AG04449 (cell line): Measurements from ENCODE around the gene PROKR1.

Source experiments
- CTCF ChIA-PET: fragments of 350-600 bp; formaldehyde crosslinking; extraction: SDS; loops from one replicate; lab custom pipeline; 2021; ENCODE audit warnings: antibody characterized with exemption; lab: Yijun Ruan, JAX
- POLR2A ChIA-PET: fragments of 400-600, 350-600 bp; formaldehyde crosslinking; extraction: SDS; loops from one replicate; lab custom pipeline; 2020; ENCODE audit warnings: antibody characterized with exemption, inconsistent platforms; lab: Yijun Ruan, JAX
- DNase-seq: peaks from one replicate; pipeline ENCODE4 v3.0.0-alpha.2; 2010; ENCODE audit warnings: low read depth, low spot score
- H3K4me3 ChIP-seq: 2 replicates; pipeline ENCODE4 v1.5.1; 2011; ENCODE audit warnings: low read depth, mild to moderate bottlenecking, control low read depth, low read length
- TF ChIP-seq, protein P1 (sequence below): IDR thresholded peaks from one replicate; pipeline ENCODE4 v1.5.1; 2011; ENCODE audit warnings: mild to moderate bottlenecking, moderate library complexity, low read length, control low read depth, inconsistent platforms; ENCODE audit not compliant: insufficient read depth; ENCODE audit errors: missing control alignments

The PROKR1 gene

DNA sequence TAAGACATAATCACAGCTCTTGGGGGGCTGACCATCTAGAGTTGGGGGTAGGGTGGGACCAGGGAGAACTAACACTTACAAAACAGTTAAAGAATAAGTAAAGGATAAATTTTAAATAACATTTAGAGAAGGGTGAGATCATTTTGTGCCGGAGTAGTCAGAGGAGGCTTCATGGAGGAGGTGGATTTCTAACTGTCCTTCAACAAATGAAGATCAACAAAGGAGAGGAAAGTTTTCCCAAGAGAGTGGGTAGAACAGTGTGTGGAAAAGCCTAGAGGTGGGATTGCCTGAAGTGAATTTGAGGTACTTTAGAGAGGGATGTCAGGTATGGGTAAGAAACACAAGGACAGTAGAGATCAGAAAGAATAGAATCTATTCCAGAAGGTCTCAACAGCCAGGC lies 7.3 kb downstream of the PROKR1 start:
- POLR2A ChIA-PET, result no interaction called here

DNA sequence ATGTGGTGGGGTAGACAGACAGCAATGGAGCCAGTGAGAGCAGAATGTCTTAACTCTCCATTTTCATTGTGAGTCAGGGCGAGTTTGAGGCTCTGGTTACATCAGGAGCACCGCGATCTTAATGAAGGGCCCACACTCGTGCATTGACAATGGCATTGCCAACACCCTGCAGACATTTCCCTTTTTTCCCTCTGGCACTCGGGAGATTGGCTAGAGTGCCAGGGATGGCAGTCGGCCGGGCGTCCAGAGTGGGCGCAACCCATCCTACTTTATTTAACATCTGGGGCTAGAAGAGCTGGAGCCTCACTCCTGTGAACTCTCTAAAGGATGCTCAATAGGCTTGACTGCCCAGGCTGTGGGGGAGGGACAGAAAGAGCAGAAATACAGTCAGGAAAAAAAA lies 9.7 kb downstream of the PROKR1 start:
- CTCF ChIA-PET, result no interaction called here
- POLR2A ChIA-PET, result no interaction called here
- H3K4me3 ChIP-seq, result no peak overlapping the region

More for the DNA sequence above, 7.3 kb downstream of the PROKR1 start:
- TF ChIP-seq, protein P1, sequence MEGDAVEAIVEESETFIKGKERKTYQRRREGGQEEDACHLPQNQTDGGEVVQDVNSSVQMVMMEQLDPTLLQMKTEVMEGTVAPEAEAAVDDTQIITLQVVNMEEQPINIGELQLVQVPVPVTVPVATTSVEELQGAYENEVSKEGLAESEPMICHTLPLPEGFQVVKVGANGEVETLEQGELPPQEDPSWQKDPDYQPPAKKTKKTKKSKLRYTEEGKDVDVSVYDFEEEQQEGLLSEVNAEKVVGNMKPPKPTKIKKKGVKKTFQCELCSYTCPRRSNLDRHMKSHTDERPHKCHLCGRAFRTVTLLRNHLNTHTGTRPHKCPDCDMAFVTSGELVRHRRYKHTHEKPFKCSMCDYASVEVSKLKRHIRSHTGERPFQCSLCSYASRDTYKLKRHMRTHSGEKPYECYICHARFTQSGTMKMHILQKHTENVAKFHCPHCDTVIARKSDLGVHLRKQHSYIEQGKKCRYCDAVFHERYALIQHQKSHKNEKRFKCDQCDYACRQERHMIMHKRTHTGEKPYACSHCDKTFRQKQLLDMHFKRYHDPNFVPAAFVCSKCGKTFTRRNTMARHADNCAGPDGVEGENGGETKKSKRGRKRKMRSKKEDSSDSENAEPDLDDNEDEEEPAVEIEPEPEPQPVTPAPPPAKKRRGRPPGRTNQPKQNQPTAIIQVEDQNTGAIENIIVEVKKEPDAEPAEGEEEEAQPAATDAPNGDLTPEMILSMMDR, result no peak
- H3K4me3 ChIP-seq, result no peak overlapping the region
- no peak for DNase-seq
- CTCF ChIA-PET, result no interaction called here

DNA sequence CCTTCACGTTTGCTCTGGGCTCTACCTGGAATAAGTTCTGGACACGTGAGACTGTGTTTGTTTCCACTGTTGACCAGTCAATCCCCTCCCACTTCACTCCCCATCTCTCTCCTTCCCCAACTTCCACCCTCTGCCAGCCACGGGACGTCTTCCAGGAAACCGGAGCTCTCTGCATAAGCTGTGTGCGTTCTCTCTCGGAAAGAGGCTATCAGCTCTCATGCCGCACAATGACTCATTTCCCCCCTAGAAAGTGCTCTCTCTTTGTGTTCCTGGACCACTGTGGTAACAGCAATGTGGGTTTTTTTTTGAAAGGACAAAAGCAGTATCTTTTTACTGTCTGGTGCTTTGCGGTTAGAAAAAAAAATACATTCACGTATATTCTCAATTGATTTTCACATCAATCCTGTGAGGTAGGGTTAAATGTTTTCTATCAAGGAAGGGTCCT lies 10.2 kb downstream of the PROKR1 start:
- TF ChIP-seq, protein P1, result no peak
- CTCF ChIA-PET, result no interaction called here
- no peak overlapping the region for H3K4me3 ChIP-seq
- POLR2A ChIA-PET, result no interaction called here
- no peak for DNase-seq

More for the DNA sequence above, 9.7 kb downstream of the PROKR1 start:
- TF ChIP-seq, protein P1, result no peak
- DNase-seq, result no peak

DNA sequence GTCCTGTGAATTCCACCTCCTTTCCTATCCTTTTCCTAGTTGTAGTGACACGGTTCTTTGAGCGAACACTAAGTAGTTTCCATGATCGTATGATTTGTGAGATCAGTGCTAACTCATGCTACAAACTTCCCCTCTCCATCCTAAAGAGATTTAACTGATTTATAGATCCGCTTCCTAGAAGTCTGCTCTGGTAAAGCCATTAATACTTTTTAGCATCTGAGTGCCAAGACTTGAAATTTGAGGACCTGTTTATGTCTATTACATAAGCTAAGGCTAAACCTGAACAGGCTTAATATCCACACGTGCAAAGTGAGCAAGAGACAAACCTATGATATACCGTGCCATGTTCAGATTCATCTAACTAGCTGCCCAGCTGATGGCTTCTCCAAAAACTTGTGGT lies 14.9 kb downstream of the PROKR1 start:
- TF ChIP-seq, protein P1, result no peak
- POLR2A ChIA-PET, result no interaction called here
- no peak for DNase-seq
- CTCF ChIA-PET, result interaction anchor here (1.2 kb wide), 1 partner anchor 58 kb away, joined by 3 read pairs; no protein-coding TSS in a partner anchor
- no peak overlapping the region for H3K4me3 ChIP-seq

DNA sequence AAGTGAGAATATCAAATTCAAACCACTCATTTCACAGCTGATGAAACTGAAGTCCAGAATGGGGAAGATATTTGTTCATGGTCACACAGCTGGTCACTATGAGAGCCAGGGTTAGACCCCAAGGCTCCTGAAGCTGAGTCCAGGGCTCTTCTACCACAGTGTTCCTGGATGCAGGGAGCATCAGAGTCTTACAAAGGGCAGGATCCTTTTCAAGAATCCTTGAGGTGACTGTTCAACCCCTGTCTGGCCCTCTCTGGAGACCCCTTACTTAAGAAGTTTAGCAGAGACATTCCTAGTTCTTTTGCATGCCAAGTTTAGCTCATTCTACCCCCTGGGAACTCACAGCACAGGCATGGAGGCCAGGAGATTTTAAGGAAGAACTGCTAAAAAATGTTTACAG lies 15.7 kb downstream of the PROKR1 start:
- TF ChIP-seq, protein P1, result no peak
- ChIA-PET CTCF (interaction anchor here (1.2 kb wide), 1 partner anchor 57 kb away, joined by 3 read pairs; no protein-coding TSS in a partner anchor), POLR2A (no interaction called here)
- DNase-seq, result no peak
- no peak overlapping the region for H3K4me3 ChIP-seq

DNA sequence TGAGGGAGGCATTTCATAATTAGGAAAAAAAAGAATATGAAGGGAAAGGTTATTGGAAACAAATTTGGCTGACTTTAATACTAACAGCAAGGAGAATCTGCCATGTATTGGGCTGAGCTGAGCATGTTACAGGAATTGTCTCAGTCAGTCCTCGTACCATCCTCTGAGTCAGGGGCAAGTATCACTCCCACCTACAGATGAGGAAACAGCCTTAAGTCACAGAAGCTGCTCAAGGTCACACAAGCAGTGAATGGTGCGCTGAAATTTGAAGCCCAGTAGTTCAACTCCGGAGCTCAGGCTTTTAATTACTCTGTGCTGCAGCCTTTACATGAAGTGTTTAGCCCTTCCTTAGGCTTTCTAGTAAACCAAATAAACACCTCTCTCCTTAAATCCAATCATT lies 17.3 kb downstream of the PROKR1 start:
- DNase-seq, result no peak
- no peak overlapping the region for H3K4me3 ChIP-seq
- ChIA-PET POLR2A (no interaction called here), CTCF (no interaction called here)
- TF ChIP-seq, protein P1, result no peak
